ENCODE data around the gene AQP3.

DNA sequence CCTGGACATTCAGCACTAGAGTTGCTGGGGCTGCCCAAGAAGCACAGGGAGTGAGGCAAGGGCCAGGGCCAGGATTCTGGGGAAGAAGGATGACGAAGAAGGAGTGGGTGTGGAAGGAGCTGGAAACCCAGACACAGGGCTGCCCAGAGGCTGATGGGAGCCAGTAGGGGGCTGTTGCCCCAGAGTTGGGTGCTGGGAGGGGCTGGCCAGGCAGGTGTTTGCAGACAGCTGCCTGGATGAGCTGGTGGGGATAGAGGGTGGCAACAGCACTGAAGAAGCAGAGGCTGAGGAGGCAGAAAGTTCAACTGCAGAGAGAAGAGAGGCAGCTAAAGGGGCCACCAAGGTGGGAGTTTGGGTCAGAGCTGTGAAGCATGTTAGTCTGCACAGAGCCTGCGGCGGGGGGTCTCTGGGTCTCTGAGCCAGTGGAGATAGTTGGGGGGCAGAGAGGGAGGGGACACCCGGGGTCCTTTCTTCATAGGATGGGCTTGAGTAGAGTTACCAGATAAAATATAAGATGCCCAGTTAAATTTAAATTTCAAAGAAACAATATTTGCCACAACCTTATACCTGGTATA, 42.5 kb downstream of the AQP3 start:
- TF ChIP-seq POLR2A (IDR thresholded peaks at IDR 0.05), result no peak
- TF ChIP-seq, protein P1, sequence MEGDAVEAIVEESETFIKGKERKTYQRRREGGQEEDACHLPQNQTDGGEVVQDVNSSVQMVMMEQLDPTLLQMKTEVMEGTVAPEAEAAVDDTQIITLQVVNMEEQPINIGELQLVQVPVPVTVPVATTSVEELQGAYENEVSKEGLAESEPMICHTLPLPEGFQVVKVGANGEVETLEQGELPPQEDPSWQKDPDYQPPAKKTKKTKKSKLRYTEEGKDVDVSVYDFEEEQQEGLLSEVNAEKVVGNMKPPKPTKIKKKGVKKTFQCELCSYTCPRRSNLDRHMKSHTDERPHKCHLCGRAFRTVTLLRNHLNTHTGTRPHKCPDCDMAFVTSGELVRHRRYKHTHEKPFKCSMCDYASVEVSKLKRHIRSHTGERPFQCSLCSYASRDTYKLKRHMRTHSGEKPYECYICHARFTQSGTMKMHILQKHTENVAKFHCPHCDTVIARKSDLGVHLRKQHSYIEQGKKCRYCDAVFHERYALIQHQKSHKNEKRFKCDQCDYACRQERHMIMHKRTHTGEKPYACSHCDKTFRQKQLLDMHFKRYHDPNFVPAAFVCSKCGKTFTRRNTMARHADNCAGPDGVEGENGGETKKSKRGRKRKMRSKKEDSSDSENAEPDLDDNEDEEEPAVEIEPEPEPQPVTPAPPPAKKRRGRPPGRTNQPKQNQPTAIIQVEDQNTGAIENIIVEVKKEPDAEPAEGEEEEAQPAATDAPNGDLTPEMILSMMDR (IDR thresholded peaks at IDR 0.05 in 4 of 5, conservative IDR thresholded peaks at IDR 0.05 in 1 of 5), result no peak

All from gastrocnemius medialis (tissue), 4 donors.